ENCODE measurements around the gene PRUNE2. TPM values are rescaled to one million over a fixed set of nuclear protein-coding genes. Genes with fewer than 3 reads are reported as not detected.
A peak's percentile ranks its signal among the peaks of the same experiment; 100 is the strongest.

The PRUNE2 gene
- polyA plus RNA-seq, 1 experiment: 0.78 TPM

DNA sequence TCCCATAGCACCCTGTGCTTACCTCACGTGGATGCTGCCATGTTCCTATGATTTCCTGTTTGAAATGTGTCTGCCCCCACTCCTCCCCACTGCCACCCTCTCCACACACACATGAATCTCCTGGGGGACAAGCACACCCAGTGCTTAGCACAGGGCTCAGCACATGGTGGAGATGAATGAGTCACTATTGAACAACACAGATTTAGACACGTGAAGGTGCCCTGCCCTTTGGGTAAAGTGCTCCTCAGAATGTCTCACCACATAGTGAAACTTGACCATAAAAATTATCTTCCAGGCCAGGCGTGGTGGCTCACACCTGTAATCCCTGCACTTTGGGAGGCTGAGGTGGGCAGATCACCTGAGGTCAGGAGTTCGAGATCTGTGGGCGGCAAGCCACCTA, 240.5 kb downstream of the PRUNE2 start:
- CTCF ChIA-PET: interaction anchor here (0.7 to 8.7 kb wide), 2 partner anchors 38 to 55 kb away, joined by 3 to 86 read pairs; no protein-coding TSS in a partner anchor
- no peak for DNase-seq (ENCODE audit: low read depth)
- POLR2A ChIA-PET: no interaction called here

DNA sequence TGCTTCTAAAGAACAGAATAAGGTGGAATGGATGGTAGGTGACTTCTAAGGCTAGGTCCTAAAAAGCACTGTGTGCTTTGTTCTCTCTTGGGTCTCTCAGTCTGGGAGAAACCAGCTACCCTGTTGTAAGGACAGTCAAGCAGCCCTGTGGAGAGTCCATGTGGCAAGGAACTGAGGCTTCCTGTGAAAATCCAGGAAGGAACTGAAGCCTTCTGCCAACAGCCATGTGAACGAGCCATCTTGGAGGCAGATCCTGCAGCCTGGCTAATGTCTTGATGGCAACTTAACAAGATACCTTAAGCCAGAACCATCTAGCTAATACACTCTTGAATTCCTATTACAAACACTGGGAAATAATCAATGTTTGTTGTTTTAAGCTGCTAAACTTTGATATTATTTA, 241.8 kb downstream of the PRUNE2 start:
- DNase-seq (ENCODE audit: low read depth): no peak
- TF ChIP-seq, protein P1, sequence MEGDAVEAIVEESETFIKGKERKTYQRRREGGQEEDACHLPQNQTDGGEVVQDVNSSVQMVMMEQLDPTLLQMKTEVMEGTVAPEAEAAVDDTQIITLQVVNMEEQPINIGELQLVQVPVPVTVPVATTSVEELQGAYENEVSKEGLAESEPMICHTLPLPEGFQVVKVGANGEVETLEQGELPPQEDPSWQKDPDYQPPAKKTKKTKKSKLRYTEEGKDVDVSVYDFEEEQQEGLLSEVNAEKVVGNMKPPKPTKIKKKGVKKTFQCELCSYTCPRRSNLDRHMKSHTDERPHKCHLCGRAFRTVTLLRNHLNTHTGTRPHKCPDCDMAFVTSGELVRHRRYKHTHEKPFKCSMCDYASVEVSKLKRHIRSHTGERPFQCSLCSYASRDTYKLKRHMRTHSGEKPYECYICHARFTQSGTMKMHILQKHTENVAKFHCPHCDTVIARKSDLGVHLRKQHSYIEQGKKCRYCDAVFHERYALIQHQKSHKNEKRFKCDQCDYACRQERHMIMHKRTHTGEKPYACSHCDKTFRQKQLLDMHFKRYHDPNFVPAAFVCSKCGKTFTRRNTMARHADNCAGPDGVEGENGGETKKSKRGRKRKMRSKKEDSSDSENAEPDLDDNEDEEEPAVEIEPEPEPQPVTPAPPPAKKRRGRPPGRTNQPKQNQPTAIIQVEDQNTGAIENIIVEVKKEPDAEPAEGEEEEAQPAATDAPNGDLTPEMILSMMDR (IDR thresholded peaks at IDR 0.05; ENCODE audit: insufficient read depth, low read depth, low read length): no peak
- Histone ChIP-seq H3K27me3 (ENCODE audit: control insufficient read depth, insufficient read depth, low read length) (peaks cover 1% of the 10 kb centered on the region; the same call in 1 of the 2 replicates), H3K36me3 (ENCODE audit: control insufficient read depth, insufficient read depth, low read length) (no peaks in the 10 kb centered on the region), H3K4me3 (ENCODE audit: low read depth, low read length) (no peak overlapping the region)
- ChIA-PET CTCF (interaction anchor here (1.1 to 8.7 kb wide), 2 partner anchors 39 to 245 kb away, joined by 3 to 86 read pairs; no protein-coding TSS in a partner anchor), POLR2A (no interaction called here)

More for the DNA sequence above, 240.5 kb downstream of the PRUNE2 start:
- TF ChIP-seq, protein P1 (IDR thresholded peaks at IDR 0.05; ENCODE audit: insufficient read depth, low read depth, low read length): no peak
- Histone ChIP-seq H3K36me3 (ENCODE audit: control insufficient read depth, insufficient read depth, low read length) (no peaks in the 10 kb centered on the region), H3K27me3 (ENCODE audit: control insufficient read depth, insufficient read depth, low read length) (peaks cover 1% of the 10 kb centered on the region; the same call in 1 of the 2 replicates), H3K4me3 (ENCODE audit: low read depth, low read length) (no peak overlapping the region)

DNA sequence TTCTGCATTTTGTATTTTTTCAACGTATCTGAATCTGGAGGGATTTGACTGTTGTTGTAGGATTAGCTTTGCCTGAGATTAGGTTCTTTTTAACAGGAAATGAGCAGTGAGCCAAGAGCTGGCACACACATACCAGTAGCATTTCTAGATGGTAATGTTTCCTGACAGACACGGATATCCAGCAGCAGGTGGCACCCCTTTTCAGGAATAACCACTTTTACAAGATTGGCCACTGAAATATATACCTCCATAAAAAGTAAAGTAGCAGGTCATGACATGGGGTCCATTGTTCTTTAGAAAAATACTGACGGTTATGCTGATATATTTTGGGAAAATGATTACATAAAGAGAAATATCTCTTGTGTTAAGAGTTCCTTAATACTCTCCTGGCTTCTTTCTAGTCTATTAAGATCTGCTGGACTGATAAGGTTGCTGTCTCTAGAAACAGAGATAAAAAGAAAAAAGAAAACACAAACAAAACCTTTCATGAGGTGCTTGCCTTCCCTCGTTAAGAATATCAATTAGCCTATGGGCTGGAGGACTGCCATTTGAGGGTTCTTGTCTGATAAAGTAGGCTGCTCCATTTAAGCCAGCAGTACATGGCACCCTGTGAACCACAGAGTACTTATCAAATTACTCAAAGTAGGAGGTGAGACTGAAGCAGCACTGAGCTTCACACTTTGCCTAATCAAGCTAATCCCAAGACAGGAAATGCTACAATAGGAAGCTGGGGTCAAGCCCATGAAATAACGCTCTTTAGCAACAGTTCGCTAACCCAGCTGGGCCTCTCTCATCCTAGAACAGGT, 243.2 kb downstream of the PRUNE2 start:
- TF ChIP-seq, protein P1 (IDR thresholded peaks at IDR 0.05; ENCODE audit: insufficient read depth, low read depth, low read length): no peak
- CTCF ChIA-PET: interaction anchor here (0.5 to 8.7 kb wide), 4 partner anchors 41 to 268 kb away, joined by 3 to 86 read pairs (median 22); partner anchors contain the start of genes GCNT1 and RFK
- no peak for DNase-seq (ENCODE audit: low read depth)
- POLR2A ChIA-PET: no interaction called here
- H3K27me3 ChIP-seq (ENCODE audit: control insufficient read depth, insufficient read depth, low read length): peaks cover 1% of the 10 kb centered on the region; the same call in 1 of the 2 replicates
- no peak overlapping the region for H3K4me3 ChIP-seq (ENCODE audit: low read depth, low read length)
- no peaks in the 10 kb centered on the region for H3K36me3 ChIP-seq (ENCODE audit: control insufficient read depth, insufficient read depth, low read length)

DNA sequence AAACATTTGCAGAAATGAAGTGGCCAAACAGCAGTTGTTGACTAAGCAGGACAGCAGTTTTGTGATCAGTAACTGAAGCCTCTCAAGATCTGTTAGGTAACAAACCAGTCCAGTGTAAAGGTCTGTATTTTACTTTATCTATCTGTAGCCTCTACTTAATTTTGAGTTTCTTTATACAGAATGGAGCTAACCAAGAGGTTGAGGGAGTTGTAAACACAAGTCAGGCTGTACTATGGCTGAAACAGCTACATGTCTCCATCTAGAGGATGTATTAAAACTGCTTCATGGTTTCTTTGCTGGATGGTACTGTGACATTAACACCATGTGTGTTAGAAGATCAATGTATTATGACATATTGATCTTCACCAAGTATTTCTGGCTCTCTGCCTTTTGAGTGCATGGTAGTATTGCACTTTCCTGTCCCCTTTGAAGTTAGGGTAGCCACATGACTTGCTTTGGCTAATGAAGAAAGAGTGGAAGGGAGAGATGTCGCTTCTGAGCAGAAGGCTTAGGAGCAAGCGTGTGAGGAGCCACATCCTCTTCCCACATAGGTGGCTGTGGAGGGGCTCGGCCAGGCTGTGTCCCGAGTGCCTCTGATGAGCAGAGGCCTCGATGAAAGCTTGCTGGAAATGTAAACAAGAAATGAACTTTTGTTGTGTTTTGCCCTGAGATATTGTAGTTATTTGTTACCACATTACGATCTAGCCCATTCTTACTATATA, 247.2 kb downstream of the PRUNE2 start:
- TF ChIP-seq, protein P1 (IDR thresholded peaks at IDR 0.05; ENCODE audit: insufficient read depth, low read depth, low read length): peak; percentile 62
- Histone ChIP-seq H3K4me3 (ENCODE audit: low read depth, low read length) (no peak overlapping the region), H3K27me3 (ENCODE audit: control insufficient read depth, insufficient read depth, low read length) (peaks cover 1% of the 10 kb centered on the region; the same call in 1 of the 2 replicates), H3K36me3 (ENCODE audit: control insufficient read depth, insufficient read depth, low read length) (no peaks in the 10 kb centered on the region)
- CTCF ChIA-PET: interaction anchor here (0.6 to 5.7 kb wide), 30 partner anchors 9 to 264 kb away, joined by 3 to 75 read pairs (median 4); partner anchors contain the start of genes GCNT1 and RFK
- no peak for DNase-seq (ENCODE audit: low read depth)
- POLR2A ChIA-PET: interaction anchor here (0.6 kb wide), 2 partner anchors 67 to 146 kb away, joined by 3 read pairs; no protein-coding TSS in a partner anchor

DNA sequence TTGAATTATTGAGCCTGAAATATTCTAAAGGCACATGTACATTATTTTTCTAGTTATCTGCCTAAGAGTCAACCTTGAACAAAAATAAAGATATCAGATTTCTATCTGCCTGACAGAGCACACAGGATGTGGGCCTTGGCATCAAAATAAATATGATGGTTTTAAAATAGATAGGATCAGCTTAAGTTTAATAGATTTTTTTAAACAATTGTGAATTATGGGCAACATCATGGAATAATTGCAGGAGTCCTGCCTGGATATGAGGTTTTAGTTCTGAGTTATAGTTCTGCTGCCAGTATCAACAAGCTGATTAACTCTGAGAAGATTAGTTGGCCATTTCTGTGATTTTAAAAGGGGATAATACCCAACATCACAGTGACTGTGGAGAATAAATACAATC, 248.6 kb downstream of the PRUNE2 start:
- Histone ChIP-seq H3K27me3 (ENCODE audit: control insufficient read depth, insufficient read depth, low read length) (no peaks in the 10 kb centered on the region), H3K36me3 (ENCODE audit: control insufficient read depth, insufficient read depth, low read length) (no peaks in the 10 kb centered on the region), H3K4me3 (ENCODE audit: low read depth, low read length) (no peak overlapping the region)
- TF ChIP-seq, protein P1 (IDR thresholded peaks at IDR 0.05; ENCODE audit: insufficient read depth, low read depth, low read length): no peak
- POLR2A ChIA-PET: no interaction called here
- DNase-seq (ENCODE audit: low read depth): no peak
- CTCF ChIA-PET: interaction anchor here (1.5 to 5.7 kb wide), 6 partner anchors 45 to 264 kb away, joined by 3 to 75 read pairs (median 4); no protein-coding TSS in a partner anchor
